Left forelimb (tissue), 1 donor: ENCODE data around the gene USP12.

Experiments used
- DNase-seq: peaks from one replicate; pipeline ENCODE4 v3.0.0-alpha.2; 2018; ENCODE audit warnings: low spot score

The USP12 gene

DNA sequence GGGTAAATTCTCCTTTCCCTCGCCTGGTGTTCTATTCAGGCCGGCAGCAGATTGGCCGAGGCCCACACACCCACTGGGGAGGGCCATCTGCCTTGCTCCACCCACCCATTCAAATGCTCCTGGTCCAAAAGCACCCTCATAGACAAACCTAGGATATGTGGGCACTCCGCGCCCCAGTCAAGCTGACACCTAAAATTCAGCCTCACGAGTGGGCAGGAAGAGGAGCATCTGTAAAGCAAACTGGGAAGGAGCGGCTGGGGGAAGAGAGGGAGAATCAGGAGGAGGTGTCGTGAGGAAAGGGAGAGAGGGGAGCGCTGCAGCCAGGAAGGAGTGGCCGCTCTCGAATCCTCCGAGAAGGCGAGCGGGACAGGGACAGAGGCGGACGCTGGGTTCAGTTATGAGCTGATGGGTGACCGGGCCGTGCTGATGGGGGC is 136.9 kb downstream of the USP12 start:
- no peak for DNase-seq

- DNase-seq, result no peak
Observed at GRCh38 chr13:27028683-27029480, 142.7 kb downstream of the USP12 start.

DNA sequence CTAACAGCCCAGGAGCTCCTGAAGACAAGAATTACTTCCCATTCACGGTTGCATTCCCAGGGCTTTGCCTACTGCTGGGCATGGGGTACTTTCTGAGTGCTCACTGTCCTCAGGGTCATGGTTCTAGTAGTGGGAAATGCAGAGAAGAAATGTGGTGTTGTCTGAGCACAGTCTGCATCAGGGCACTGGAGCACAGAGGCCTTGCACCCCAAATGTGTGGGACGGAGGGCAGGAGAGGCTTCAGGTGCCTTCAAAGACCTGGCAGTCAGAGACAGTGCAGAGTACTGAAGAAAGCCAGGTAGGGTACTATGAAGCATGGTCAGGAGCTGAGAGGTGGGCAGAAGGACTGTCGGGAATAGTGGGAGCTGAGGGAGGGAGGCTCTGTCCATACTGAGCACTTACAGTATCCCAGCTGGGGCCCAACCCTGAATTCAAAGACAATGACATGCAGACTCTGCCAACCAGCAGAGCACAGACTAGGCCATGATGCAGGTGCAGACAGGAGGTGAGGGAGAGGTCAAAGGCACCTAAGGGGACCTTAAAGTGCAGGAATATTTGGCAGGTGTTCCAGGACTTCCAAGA is 144.4 kb downstream of the USP12 start:
- DNase-seq, result no peak

- no peak for DNase-seq
Observed at GRCh38 chr13:27026396-27026795, 145.2 kb downstream of the USP12 start.

DNA sequence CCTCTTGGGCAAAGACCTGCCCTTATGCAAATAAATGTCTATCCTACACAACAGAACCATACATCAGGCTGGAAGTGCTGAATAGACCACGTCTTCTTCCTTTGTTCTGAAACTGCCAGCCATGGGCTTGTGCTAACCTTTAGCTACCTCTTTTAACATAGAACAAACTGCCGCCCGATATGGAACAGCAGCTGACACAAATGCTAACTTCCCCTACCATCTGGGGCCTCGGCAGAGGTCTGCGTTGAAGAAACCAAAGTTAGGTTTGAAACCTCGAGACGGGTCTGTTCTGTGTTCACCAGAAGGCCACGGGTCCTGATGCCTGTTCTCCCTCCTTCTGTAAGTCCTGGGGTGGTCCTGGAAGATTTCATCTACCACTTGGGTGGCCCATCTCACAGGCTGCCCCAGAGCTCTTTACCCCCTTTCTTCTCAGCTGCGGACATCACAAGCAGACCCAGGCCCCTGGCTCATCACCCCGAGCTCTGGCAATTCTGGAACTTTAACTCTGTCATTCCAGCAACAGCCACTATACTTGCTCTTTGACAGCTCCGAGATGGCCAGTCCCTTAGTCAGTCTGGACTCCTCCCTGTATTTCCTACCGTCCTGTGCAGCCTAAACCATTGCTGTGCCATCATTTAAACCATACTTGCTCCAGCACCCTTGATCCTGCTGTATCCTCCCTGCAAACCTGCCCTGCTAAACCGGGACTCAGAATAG is 146.7 kb downstream of the USP12 start:
- no peak for DNase-seq

GRCh38 chr13:27024074-27024461 is 147.5 kb downstream of the USP12 start:
- no peak for DNase-seq

GRCh38 chr13:27023385-27024073 is 148.1 kb downstream of the USP12 start:
- no peak for DNase-seq

DNA sequence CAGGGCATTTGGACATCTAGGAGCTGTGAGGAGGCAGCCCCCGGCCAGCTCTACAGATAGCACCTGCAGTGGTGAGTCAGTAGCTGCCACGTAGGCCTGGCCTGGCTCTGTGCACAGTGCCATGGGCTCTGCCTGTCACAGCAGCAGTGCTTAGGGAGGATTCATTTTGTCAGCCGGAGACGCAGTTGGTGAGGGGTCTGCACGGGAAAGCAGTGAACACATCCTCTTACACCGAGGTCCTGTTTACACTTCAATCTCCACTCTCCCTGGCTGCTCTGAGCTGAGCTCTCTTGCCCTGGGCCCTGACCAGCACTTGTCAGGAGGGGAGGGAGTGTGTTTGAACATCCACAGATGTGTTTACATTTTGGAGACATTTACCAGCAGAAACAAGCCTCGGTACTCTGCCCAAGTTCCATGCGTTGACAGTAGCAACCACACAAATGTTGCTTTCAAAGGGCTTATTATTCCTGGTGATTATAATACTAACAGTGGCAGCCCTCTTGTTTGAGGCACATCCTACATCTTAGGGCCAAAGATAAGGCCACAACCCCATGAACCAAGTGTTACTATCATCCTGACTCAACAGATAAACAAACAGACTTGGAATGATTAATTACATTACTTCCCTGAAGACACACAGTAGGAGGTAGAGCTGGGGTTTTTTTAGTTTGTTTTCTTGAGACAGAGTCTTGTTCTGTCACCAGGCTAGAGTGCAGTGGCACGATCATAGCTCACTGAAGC is 148.9 kb downstream of the USP12 start:
- no peak for DNase-seq

DNA sequence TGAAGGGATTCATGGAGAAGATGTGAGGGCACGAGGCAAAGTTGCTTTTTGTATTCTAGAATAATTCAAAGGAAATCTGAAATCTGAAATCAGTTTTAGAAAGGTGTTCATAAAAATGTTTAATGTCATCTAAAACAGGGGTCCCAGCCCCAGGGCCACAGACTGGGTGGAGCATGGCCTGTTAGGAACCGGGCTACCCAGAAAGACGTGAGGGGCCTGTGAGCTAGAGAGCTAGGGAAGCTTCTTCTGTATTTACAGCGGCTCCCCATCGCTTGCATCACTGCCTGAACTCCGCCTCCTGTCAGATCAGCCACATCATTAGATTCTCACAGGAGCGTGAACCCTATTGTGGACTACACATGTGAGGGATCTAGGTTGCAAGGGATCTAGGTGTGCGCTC is 151.2 kb downstream of the USP12 start:
- no peak for DNase-seq

DNA sequence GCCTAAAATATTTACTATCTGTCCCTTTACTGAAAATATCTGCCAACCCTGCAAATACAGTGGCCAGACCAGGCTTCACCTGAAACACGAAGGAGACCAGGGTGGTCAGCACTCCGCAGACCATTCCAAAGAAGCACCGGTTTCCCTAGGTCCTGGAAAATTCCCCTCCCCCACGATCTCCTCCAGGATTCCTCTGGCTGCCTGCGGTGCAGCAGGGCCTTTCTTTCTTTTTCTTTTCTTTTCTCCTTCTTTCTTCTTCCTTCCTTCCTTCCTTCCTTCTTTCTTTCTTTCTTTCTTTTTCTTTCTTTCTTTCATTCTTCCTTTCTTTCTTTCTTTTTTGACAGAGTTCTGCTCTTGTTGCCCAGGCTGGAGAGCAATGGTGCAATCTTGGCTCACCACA is 152.7 kb downstream of the USP12 start:
- DNase-seq, result no peak

GRCh38 chr13:27018344-27018861 is 153.2 kb downstream of the USP12 start:
- DNase-seq, result no peak

DNA sequence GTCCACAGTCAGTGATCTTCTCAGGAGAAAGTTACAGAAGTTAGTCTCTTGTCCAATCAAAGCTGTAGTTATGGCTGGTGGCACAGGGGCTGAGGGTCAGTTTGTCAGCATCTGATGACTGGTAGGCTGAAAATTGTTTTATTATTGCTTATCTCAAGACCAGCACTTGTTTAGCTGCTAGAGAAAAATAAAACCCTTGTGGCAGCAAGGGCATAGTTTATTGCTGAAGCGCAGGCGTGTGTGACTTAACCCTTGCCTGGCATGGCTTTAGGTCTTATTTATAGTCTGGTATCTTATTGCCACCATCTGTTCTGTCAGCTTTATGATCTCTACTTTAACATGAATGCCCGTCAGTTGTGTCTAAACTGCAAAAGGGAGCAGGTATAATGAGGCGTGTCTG is 154.7 kb downstream of the USP12 start:
- DNase-seq, result no peak
